ENCODE results near the gene GPD1. TPM values are rescaled to one million over a fixed set of nuclear protein-coding genes. Genes with fewer than 3 reads are reported as not detected.

GPD1 gene
- total and polyA plus RNA-seq, 9 of the 15 experiments (the other 6 are each of a cell fraction or from before 2014, with no cell fraction given), result 0.13 to 1.00 (median 0.55) TPM

DNA sequence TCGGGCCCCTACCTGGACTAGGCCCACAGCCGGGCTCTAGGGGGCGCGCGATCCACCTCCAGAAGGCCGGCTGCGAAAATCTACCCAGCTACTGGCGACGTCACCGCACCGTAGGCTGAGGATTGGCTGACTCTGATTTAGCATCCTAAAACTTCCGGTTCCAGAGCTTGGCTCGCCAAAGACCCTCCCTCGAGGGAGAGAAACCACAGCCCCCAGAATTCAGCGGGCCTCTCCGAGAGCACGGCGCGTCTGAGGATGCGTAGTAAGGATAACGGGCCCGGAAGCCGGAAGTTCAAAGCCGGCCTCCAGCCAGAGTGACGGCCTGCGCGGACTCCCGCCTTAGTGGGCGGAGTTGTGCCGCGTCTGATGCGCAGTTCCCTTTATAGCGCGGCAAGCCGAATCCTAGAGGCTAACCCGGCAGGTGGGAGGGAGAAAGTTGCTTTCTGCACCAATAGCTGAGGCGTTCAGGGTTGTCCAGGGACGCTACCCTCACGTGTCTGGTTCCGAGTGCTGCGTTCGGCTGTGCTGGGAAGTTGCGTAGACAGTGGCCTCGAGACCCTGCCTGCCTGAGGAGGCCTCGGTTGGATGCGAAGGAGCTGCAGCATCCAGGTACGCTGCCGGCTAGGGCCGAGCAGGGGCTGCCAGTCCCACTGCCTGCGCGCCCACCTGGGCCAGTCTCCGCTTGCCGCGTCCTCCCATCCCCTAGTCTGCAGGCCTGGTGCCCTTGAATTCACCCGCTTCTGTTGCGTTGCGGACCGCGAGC lies 8.1 kb downstream of the GPD1 start, which contains the start of gene COX14 (continued):
- TF ChIP-seq, protein P1, sequence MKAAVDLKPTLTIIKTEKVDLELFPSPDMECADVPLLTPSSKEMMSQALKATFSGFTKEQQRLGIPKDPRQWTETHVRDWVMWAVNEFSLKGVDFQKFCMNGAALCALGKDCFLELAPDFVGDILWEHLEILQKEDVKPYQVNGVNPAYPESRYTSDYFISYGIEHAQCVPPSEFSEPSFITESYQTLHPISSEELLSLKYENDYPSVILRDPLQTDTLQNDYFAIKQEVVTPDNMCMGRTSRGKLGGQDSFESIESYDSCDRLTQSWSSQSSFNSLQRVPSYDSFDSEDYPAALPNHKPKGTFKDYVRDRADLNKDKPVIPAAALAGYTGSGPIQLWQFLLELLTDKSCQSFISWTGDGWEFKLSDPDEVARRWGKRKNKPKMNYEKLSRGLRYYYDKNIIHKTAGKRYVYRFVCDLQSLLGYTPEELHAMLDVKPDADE (conservative IDR thresholded peaks at IDR 0.05; ENCODE audit: control insufficient read depth, low read depth, low read length), result no peak; the same call in 1 of the 2 replicates
- TF ChIP-seq GTF2A2 (tag; IDR thresholded peaks at IDR 0.05), result no peak
- TF ChIP-seq DPF2 (IDR thresholded peaks at IDR 0.05), result peak; percentile 19; the same call in 1 of the 2 replicates
- TF ChIP-seq, protein P2, sequence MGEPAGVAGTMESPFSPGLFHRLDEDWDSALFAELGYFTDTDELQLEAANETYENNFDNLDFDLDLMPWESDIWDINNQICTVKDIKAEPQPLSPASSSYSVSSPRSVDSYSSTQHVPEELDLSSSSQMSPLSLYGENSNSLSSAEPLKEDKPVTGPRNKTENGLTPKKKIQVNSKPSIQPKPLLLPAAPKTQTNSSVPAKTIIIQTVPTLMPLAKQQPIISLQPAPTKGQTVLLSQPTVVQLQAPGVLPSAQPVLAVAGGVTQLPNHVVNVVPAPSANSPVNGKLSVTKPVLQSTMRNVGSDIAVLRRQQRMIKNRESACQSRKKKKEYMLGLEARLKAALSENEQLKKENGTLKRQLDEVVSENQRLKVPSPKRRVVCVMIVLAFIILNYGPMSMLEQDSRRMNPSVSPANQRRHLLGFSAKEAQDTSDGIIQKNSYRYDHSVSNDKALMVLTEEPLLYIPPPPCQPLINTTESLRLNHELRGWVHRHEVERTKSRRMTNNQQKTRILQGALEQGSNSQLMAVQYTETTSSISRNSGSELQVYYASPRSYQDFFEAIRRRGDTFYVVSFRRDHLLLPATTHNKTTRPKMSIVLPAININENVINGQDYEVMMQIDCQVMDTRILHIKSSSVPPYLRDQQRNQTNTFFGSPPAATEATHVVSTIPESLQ (CRISPR knock-in tag; IDR thresholded peaks at IDR 0.05), result no peak
- TF ChIP-seq PHB (CRISPR knock-in tag; IDR thresholded peaks at IDR 0.05), result peak; percentile 78; the same call in 1 of the 2 replicates
- no peak for TF ChIP-seq SMAD2 (IDR thresholded peaks at IDR 0.05; ENCODE audit: low read depth, low read length)
- TF ChIP-seq, protein P3, sequence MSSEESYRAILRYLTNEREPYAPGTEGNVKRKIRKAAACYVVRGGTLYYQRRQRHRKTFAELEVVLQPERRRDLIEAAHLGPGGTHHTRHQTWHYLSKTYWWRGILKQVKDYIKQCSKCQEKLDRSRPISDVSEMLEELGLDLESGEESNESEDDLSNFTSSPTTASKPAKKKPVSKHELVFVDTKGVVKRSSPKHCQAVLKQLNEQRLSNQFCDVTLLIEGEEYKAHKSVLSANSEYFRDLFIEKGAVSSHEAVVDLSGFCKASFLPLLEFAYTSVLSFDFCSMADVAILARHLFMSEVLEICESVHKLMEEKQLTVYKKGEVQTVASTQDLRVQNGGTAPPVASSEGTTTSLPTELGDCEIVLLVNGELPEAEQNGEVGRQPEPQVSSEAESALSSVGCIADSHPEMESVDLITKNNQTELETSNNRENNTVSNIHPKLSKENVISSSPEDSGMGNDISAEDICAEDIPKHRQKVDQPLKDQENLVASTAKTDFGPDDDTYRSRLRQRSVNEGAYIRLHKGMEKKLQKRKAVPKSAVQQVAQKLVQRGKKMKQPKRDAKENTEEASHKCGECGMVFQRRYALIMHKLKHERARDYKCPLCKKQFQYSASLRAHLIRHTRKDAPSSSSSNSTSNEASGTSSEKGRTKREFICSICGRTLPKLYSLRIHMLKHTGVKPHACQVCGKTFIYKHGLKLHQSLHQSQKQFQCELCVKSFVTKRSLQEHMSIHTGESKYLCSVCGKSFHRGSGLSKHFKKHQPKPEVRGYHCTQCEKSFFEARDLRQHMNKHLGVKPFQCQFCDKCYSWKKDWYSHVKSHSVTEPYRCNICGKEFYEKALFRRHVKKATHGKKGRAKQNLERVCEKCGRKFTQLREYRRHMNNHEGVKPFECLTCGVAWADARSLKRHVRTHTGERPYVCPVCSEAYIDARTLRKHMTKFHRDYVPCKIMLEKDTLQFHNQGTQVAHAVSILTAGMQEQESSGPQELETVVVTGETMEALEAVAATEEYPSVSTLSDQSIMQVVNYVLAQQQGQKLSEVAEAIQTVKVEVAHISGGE (CRISPR knock-in tag; IDR thresholded peaks at IDR 0.05), result no peak; a peak in 1 of 6 replicates
- TF ChIP-seq HLTF (IDR thresholded peaks at IDR 0.05), result no peak
- TF ChIP-seq ZSCAN32 (CRISPR knock-in tag; IDR thresholded peaks at IDR 0.05), result no peak
- TF ChIP-seq CCAR2 (IDR thresholded peaks at IDR 0.05; ENCODE audit: low read depth, low read length), result no peak
- no peak for TF ChIP-seq ZNF589 (CRISPR knock-in tag; IDR thresholded peaks at IDR 0.05; ENCODE audit: low read depth)
- TF ChIP-seq CREB1 (IDR thresholded peaks at IDR 0.05), result peak; percentile 95
- TF ChIP-seq CREB1 (CRISPR knock-in tag; IDR thresholded peaks at IDR 0.05), result peak; percentile 98
- TF ChIP-seq RBM22 (IDR thresholded peaks at IDR 0.05; ENCODE audit: low read depth, low read length, poor library complexity, severe bottlenecking), result no peak
- TF ChIP-seq, protein P4, sequence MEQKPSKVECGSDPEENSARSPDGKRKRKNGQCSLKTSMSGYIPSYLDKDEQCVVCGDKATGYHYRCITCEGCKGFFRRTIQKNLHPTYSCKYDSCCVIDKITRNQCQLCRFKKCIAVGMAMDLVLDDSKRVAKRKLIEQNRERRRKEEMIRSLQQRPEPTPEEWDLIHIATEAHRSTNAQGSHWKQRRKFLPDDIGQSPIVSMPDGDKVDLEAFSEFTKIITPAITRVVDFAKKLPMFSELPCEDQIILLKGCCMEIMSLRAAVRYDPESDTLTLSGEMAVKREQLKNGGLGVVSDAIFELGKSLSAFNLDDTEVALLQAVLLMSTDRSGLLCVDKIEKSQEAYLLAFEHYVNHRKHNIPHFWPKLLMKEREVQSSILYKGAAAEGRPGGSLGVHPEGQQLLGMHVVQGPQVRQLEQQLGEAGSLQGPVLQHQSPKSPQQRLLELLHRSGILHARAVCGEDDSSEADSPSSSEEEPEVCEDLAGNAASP (IDR thresholded peaks at IDR 0.05), result no peak
